H1 (cell line): ENCODE measurements around the gene CMIP. TPM values are rescaled to one million over a fixed set of nuclear protein-coding genes. Genes with fewer than 3 reads are reported as not detected.

Source experiments
- CTCF ChIA-PET: fragments of 300-600 bp; sonication (Branson Sonifier 250); formaldehyde crosslinking; loops from one replicate; lab custom pipeline; 2021; ENCODE audit not compliant: partially characterized antibody; lab: Charles Lee
- POLR2A ChIA-PET: fragments of 300-600 bp; sonication (Branson Sonifier 250); formaldehyde crosslinking; loops from one replicate; lab custom pipeline; 2021; ENCODE audit warnings: inconsistent platforms; ENCODE audit not compliant: partially characterized antibody; lab: Charles Lee
- DNase-seq, 2 experiments: peaks; one replicate each; pipeline versions ENCODE4 v3.0.0 to v3.0.0-alpha.2; 2010 to 2022; ENCODE audit warnings: low spot score in 2 of 2, low read depth in 1 of 2, mixed read lengths in 1 of 2
- FAIRE-seq: peaks from 2 replicates; lab custom pipeline; 2011; peaks lifted over from hg19 to GRCh38; lab: Jason Lieb, UNC
- H2AFZ ChIP-seq: 2 replicates; pipeline ENCODE4 v1.8.1; 2012; ENCODE audit warnings: low read length, inconsistent platforms
- H2AK5ac ChIP-seq: 2 replicates; pipeline ENCODE4 v1.6.1; 2013; ENCODE audit warnings: low read depth, low read length
- H2BK120ac ChIP-seq: replicated peaks from 2 replicates; pipeline ENCODE3; 2013; ENCODE audit warnings: low read depth, low read length, inconsistent platforms
- H2BK12ac ChIP-seq: 2 replicates; pipeline ENCODE4 v1.6.1; 2013; ENCODE audit warnings: low read depth, low read length
- H2BK15ac ChIP-seq: 2 replicates; pipeline ENCODE4 v1.6.1; 2013; ENCODE audit warnings: low read length
- H2BK20ac ChIP-seq: 2 replicates; pipeline ENCODE4 v1.6.1; 2013; ENCODE audit warnings: low read length
- H2BK5ac ChIP-seq: 2 replicates; pipeline ENCODE4 v1.6.1; 2013; ENCODE audit warnings: low read depth, low read length
- H3K14ac ChIP-seq: 2 replicates; pipeline ENCODE4 v1.6.1; 2013; ENCODE audit warnings: inconsistent platforms; ENCODE audit not compliant: insufficient read length
- H3K18ac ChIP-seq: 2 replicates; pipeline ENCODE4 v1.6.1; 2013; ENCODE audit warnings: low read length; ENCODE audit errors: extremely low read depth
- H3K23ac ChIP-seq: 2 replicates; pipeline ENCODE4 v1.6.1; 2013; ENCODE audit warnings: inconsistent platforms; ENCODE audit not compliant: insufficient read length
- H3K23me2 ChIP-seq: 2 replicates; pipeline ENCODE4 v1.6.1; 2013; ENCODE audit warnings: low read depth, low read length
- H3K27ac ChIP-seq: 2 replicates; pipeline ENCODE4 v1.6.1; 2011; ENCODE audit warnings: low read depth, low read length, inconsistent platforms
- H3K27me3 ChIP-seq, 4 experiments: replicated peaks in 1 of 4; 1 replicate in 1 of 4; 2 replicates in 3 of 4; pipeline versions ENCODE4 v1.6.1 to v1.8.1; 2011 to 2013; ENCODE audit warnings: low read length in 3 of 4, mild to moderate bottlenecking in 3 of 4, inconsistent platforms in 2 of 4, mixed read lengths in 2 of 4, moderate library complexity in 1 of 4; ENCODE audit not compliant: control insufficient read depth in 3 of 4, insufficient read depth in 3 of 4; ENCODE audit errors: extremely low read depth in 1 of 4
- H3K36me3 ChIP-seq, 4 experiments: 2 replicates each; pipeline versions ENCODE4 v1.6.1 to v1.8.1; 2011 to 2013; ENCODE audit warnings: mild to moderate bottlenecking in 4 of 4, low read length in 3 of 4, moderate library complexity in 2 of 4, control low read depth in 1 of 4, inconsistent platforms in 1 of 4; ENCODE audit not compliant: insufficient read depth in 4 of 4, control insufficient read depth in 2 of 4
- H3K4ac ChIP-seq: replicated peaks from 2 replicates; pipeline ENCODE3; 2013; ENCODE audit warnings: low read length, low read depth, mixed read lengths, inconsistent platforms; ENCODE audit not compliant: insufficient read length
- H3K4me1 ChIP-seq, 4 experiments: replicated peaks in 1 of 4; 1 replicate in 1 of 4; 2 replicates in 3 of 4; pipeline versions ENCODE4 v1.6.1 to v1.8.1; 2011 to 2013; ENCODE audit warnings: low read length in 3 of 4, inconsistent platforms in 2 of 4, mixed read lengths in 1 of 4; ENCODE audit not compliant: insufficient read depth in 4 of 4, control insufficient read depth in 3 of 4
- H3K4me2 ChIP-seq, 2 experiments: 2 replicates each; pipeline versions ENCODE4 v1.6.1 to v1.8.1; 2011 to 2013; ENCODE audit warnings: low read depth in 2 of 2, low read length in 2 of 2, control low read depth in 1 of 2, inconsistent platforms in 1 of 2, mild to moderate bottlenecking in 1 of 2; ENCODE audit not compliant: insufficient read depth in 1 of 2
- H3K4me3 ChIP-seq, 4 experiments: fragments of 200-600, 300-600 bp in 1 of 4; sonication (generic), shearing (Covaris generic), sonication (Bioruptor Twin) in 1 of 4; 2 replicates each; pipeline versions ENCODE4 v1.5.1 to v1.8.1; 2011 to 2016; ENCODE audit warnings: low read length in 4 of 4, low read depth in 3 of 4, control low read depth in 2 of 4, inconsistent platforms in 2 of 4, mild to moderate bottlenecking in 2 of 4, mixed read lengths in 1 of 4, moderate library complexity in 1 of 4; ENCODE audit not compliant: insufficient read depth in 2 of 4; ENCODE audit errors: extremely low read depth in 1 of 4
- H3K56ac ChIP-seq: replicated peaks from 2 replicates; pipeline ENCODE3; 2013; ENCODE audit warnings: low read depth, mild to moderate bottlenecking, mixed read lengths, low read length, inconsistent platforms; ENCODE audit not compliant: insufficient read length
- H3K79me1 ChIP-seq: 2 replicates; pipeline ENCODE4 v1.6.1; 2013; ENCODE audit warnings: low read depth, low read length, control low read depth
- H3K79me2 ChIP-seq, 2 experiments: 2 replicates each; pipeline versions ENCODE4 v1.6.1 to v1.8.1; 2012 to 2013; ENCODE audit warnings: low read length in 2 of 2, mild to moderate bottlenecking in 2 of 2, inconsistent platforms in 1 of 2; ENCODE audit not compliant: insufficient read depth in 2 of 2, control insufficient read depth in 1 of 2
- H3K9ac ChIP-seq, 4 experiments: replicated peaks in 1 of 4; 1 replicate in 1 of 4; 2 replicates in 3 of 4; pipeline versions ENCODE4 v1.6.1 to v1.8.1; 2011 to 2013; ENCODE audit warnings: low read depth in 3 of 4, low read length in 3 of 4, control low read depth in 2 of 4, mild to moderate bottlenecking in 2 of 4, moderate library complexity in 2 of 4, inconsistent platforms in 1 of 4; ENCODE audit errors: extremely low read depth in 1 of 4
- H3K9me3 ChIP-seq, 2 experiments: 2 replicates each; pipeline versions ENCODE4 v1.6.1 to v1.8.1; 2012 to 2013; ENCODE audit warnings: mild to moderate bottlenecking in 2 of 2, moderate library complexity in 2 of 2, control low read depth in 1 of 2, inconsistent platforms in 1 of 2, low read depth in 1 of 2, low read length in 1 of 2, mixed read lengths in 1 of 2; ENCODE audit not compliant: insufficient read depth in 2 of 2
- H4K20me1 ChIP-seq, 2 experiments: replicated peaks in 1 of 2; 2 replicates each; pipeline versions ENCODE3 to v1.8.1; 2011 to 2013; ENCODE audit warnings: inconsistent platforms in 2 of 2, low read length in 2 of 2, mild to moderate bottlenecking in 1 of 2; ENCODE audit not compliant: insufficient read depth in 2 of 2, control insufficient read depth in 1 of 2
- H4K5ac ChIP-seq: 2 replicates; pipeline ENCODE4 v1.6.1; 2013; ENCODE audit warnings: low read length, low read depth, mixed read lengths, inconsistent platforms; ENCODE audit not compliant: insufficient read length
- H4K8ac ChIP-seq: 2 replicates; pipeline ENCODE4 v1.8.0; 2013; ENCODE audit warnings: mild to moderate bottlenecking, moderate library complexity, low read length, inconsistent platforms; ENCODE audit not compliant: insufficient read depth; ENCODE audit errors: extremely low read depth
- H4K91ac ChIP-seq: replicated peaks from 2 replicates; pipeline ENCODE3; 2013; ENCODE audit warnings: low read length, mixed read lengths, inconsistent platforms; ENCODE audit not compliant: insufficient read length
- ASH2L ChIP-seq: fragments of 200-600, 300-600 bp; sonication (generic); IDR thresholded peaks from one replicate; pipeline ENCODE4 v1.7.1; 2017; ENCODE audit warnings: low read length
- CEBPB ChIP-seq: IDR thresholded peaks from 2 replicates; pipeline ENCODE4 v1.6.1; 2012; ENCODE audit warnings: low read depth, low read length
- JUN ChIP-seq: IDR thresholded peaks from 2 replicates; pipeline ENCODE4 v1.6.1; 2011; ENCODE audit warnings: low read depth, mild to moderate bottlenecking, improper control_type of control experiment, low read length
- KDM4A ChIP-seq: IDR thresholded peaks from one replicate; pipeline ENCODE4 v1.7.1; 2012; ENCODE audit warnings: low read depth, mild to moderate bottlenecking, moderate library complexity, low read length, inconsistent platforms; ENCODE audit not compliant: severe bottlenecking
- KDM5A ChIP-seq: fragments of 200-600 bp; IDR thresholded peaks from 2 replicates; pipeline ENCODE4 v1.7.1; 2012; ENCODE audit warnings: mild to moderate bottlenecking, low read length, inconsistent platforms, mixed read lengths
- RFX5 ChIP-seq: IDR thresholded peaks from 2 replicates; pipeline ENCODE4 v1.6.1; 2011; ENCODE audit warnings: low read depth, low read length, improper control_type of control experiment, borderline replicate concordance
- SIX5 ChIP-seq: IDR thresholded peaks from 2 replicates; pipeline ENCODE4 v1.6.1; 2011; ENCODE audit warnings: mild to moderate bottlenecking, low read depth, low read length
- SP1 ChIP-seq: IDR thresholded peaks from 2 replicates; pipeline ENCODE4 v1.6.1; 2011; ENCODE audit warnings: low read depth, low read length
- TAF1 ChIP-seq: IDR thresholded peaks from 2 replicates; pipeline ENCODE4 v1.6.1; 2011; ENCODE audit warnings: mild to moderate bottlenecking, low read depth, low read length
- TBP ChIP-seq: IDR thresholded peaks from 2 replicates; pipeline ENCODE4 v1.6.1; 2011; ENCODE audit warnings: low read depth, low read length, improper control_type of control experiment
- WGBS, 2 experiments: shearing (Covaris generic) in 1 of 2; methylation state at CpG; one replicate each; pipeline versions ENCODE4 v1.1.6 to v1.1.7; 2013 to 2015; ENCODE audit warnings: low lambda C conversion rate in 2 of 2, mixed read lengths in 2 of 2, inconsistent platforms in 1 of 2, low coverage in 1 of 2, missing lambda C conversion rate in 1 of 2; ENCODE audit not compliant: insufficient replicate concordance in 2 of 2, insufficient coverage in 1 of 2, insufficient read length in 1 of 2; ENCODE audit errors: extremely low coverage in 1 of 2, missing lambda C conversion rate in 1 of 2; 5-methylcytosine and 5-hydroxymethylcytosine counted together
- polyA plus RNA-seq, 7 experiments: library from polyadenylated mRNA; depleted of rRNA in 3 of 7; stranded (reverse) in 5 of 7; unstranded in 2 of 7; fragments of >200 nt in 5 of 7; fragments of 200-250 nt in 2 of 7; gene quantifications; 1 replicate in 5 of 7; 2 replicates in 1 of 7; 4 replicates in 1 of 7; pipeline versions ENCODE4 v1.2.1 to v1.2.3, GENCODE V29; 2011 to 2013; ENCODE audit warnings: missing spikeins in 2 of 7, mixed read lengths in 2 of 7
- total RNA-seq: library from RNA; stranded (reverse); fragmentation: NEBNext Ultra II Directional; extraction: Animal tissue kit (Norgen Biotek cat#: 25700); gene quantifications from 2 replicates; pipeline ENCODE4 v1.2.1, GENCODE V29; 2021

The CMIP gene
- total and polyA plus RNA-seq, 2 of the 8 experiments (the other 6 are each of a cell fraction or from before 2014, with no cell fraction given): 7.9 to 53.2 TPM

- no peak overlapping the region for H2BK20ac ChIP-seq
- H3K14ac ChIP-seq: no peak overlapping the region
- no peak overlapping the region for H2BK12ac ChIP-seq
- no peak overlapping the region for H3K56ac ChIP-seq
- no peak overlapping the region for H4K91ac ChIP-seq
- H2BK15ac ChIP-seq: no peak overlapping the region
- H3K4ac ChIP-seq: no peak overlapping the region
- DNase-seq (no peak), FAIRE-seq (no peak)
- no peak overlapping the region for H2BK5ac ChIP-seq
- H2BK120ac ChIP-seq: no peak overlapping the region
- no peak overlapping the region for H2AK5ac ChIP-seq
- H3K9me3 ChIP-seq: no peaks in the 10 kb centered on the region
- H3K36me3 ChIP-seq: peaks cover 6 to 19% (median 14%) of the 10 kb centered on the region in 4 experiments; a peak in 7 of 8 replicates
- no peaks in the 10 kb centered on the region for H3K79me1 ChIP-seq
- no peaks in the 10 kb centered on the region for H3K79me2 ChIP-seq
- no peak overlapping the region for H3K27ac ChIP-seq
- H4K8ac ChIP-seq: peak overlapping the region; percentile 83; the same call in 1 of the 2 replicates
- peaks cover 2 to 3% of the 10 kb centered on the region in 2 experiments for H4K20me1 ChIP-seq
- H3K23ac ChIP-seq: no peak overlapping the region
- CTCF ChIA-PET: interaction anchor here (0.5 to 9.8 kb wide), 56 partner anchors 9 to 550 kb away, joined by 3 to 134 read pairs (median 5); no protein-coding TSS in a partner anchor
- no peak overlapping the region for H3K4me2 ChIP-seq
- H3K4me1 ChIP-seq: no peaks in the 10 kb centered on the region
- POLR2A ChIA-PET: interaction anchor here (2.3 kb wide), 1 partner anchor 76 kb away, joined by 7 read pairs; no protein-coding TSS in a partner anchor
- no peaks in the 10 kb centered on the region for H3K27me3 ChIP-seq
- 93% methylated on average over 33 of the region's 36 CpGs; no CpG with 5 or more reads in 1 of the 2 experiments for WGBS, 2 experiments
- TF ChIP-seq TAF1 (no peak), KDM4A (no peak), KDM5A (no peak), SIX5 (no peak), RFX5 (no peak), JUN (no peak), SP1 (no peak), TBP (no peak), CEBPB (no peak), ASH2L (no peak)
- TF ChIP-seq, all 59 proteins: peak for 0
- no peak overlapping the region for H3K4me3 ChIP-seq
- H3K18ac ChIP-seq: no peak overlapping the region; the same call in 1 of the 2 replicates
- H3K23me2 ChIP-seq: no peaks in the 10 kb centered on the region
- H4K5ac ChIP-seq: no peak overlapping the region
- no peak overlapping the region for H3K9ac ChIP-seq
- H2AFZ ChIP-seq: no peak overlapping the region
Measured at GRCh38 chr16:81697616-81698309, 253.2 kb downstream of the CMIP start.
